ENCODE measurements around the gene MLN. TPM values are rescaled to one million over a fixed set of nuclear protein-coding genes. Genes with fewer than 3 reads are reported as not detected.
A peak's percentile ranks its signal among the peaks of the same experiment; 100 is the strongest.

The MLN gene, protein sequence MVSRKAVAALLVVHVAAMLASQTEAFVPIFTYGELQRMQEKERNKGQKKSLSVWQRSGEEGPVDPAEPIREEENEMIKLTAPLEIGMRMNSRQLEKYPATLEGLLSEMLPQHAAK
- total RNA-seq (not detected), polyA plus RNA-seq (ENCODE audit: insufficient read length in 6 of 6) (under 1 TPM in 1 of 6 donors, not detected in 5; 0.28 TPM)
- long read RNA-seq, donor 1 = 0 reads
- long read RNA-seq, donor 2 = 0 reads
- long read RNA-seq, donor 3 = 0 reads
- long read RNA-seq, donor 4 = 0 reads
- long read RNA-seq, donor 5 = 0 reads
- long read RNA-seq, donor 6 = 0 reads
- long read RNA-seq, donor 7 = 0 reads
- long read RNA-seq, donor 8 = 0 reads
- long read RNA-seq, donor 9, partial matches to known transcripts = 0 of 1 reads
- long read RNA-seq, donor 9, other reads (novel, unspliced or antisense) = 0 of 1 reads
- long read RNA-seq, donor 10 = 0 reads
- long read RNA-seq, donor 11 = 0 reads
- long read RNA-seq, donor 12 = 0 reads

DNA sequence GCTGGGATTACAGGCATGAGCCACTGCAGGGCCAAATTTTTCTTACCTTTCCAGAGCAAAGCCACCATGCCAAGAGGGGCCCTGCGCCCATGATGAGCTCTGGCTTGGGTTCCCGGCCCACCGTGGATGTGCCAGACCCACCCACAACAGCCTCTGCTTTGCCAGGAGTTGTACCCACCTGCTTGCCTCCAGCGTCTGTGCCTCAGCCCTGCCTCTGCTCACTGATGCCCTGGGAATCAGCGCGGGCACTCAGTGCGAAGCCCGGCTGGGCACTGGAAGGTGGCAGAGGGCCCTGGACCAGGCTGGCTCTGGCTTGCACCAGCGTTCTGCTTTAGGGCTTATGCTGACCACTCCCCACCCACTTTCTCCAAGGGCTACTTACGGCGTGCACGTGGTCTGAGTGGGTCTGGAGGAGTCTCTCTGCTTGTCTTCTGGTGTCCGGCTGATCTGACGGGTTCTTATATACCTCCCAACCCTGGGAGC is at the start of gene MLN:
Gene MLN (minus strand): TSS at position 433 of the 483 bp plus-strand sequence. CDS start 2,840 bp downstream, outside the sequence.
- ATAC-seq (no peak), DNase-seq (peak in 1 of 4 donors; percentile 62)
- Histone ChIP-seq H3K4me1 (peaks cover 0 to 3% of the 10 kb centered on the region in 2 donors), H3K9me3 (no peaks in the 10 kb centered on the region), H3K27ac (no peak within 1 kb of the TSS), H3K36me3 (no peaks in the 10 kb centered on the region), H3K4me3 (no peak within 1 kb of the TSS), H3K27me3 (peaks cover 0 to 75% of the 10 kb centered on the region in 2 donors)
- TF ChIP-seq, protein P1, sequence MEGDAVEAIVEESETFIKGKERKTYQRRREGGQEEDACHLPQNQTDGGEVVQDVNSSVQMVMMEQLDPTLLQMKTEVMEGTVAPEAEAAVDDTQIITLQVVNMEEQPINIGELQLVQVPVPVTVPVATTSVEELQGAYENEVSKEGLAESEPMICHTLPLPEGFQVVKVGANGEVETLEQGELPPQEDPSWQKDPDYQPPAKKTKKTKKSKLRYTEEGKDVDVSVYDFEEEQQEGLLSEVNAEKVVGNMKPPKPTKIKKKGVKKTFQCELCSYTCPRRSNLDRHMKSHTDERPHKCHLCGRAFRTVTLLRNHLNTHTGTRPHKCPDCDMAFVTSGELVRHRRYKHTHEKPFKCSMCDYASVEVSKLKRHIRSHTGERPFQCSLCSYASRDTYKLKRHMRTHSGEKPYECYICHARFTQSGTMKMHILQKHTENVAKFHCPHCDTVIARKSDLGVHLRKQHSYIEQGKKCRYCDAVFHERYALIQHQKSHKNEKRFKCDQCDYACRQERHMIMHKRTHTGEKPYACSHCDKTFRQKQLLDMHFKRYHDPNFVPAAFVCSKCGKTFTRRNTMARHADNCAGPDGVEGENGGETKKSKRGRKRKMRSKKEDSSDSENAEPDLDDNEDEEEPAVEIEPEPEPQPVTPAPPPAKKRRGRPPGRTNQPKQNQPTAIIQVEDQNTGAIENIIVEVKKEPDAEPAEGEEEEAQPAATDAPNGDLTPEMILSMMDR (IDR thresholded peaks at IDR 0.05) = no peak
- intact Hi-C loops (cut with DNase I) = no loop called here

DNA sequence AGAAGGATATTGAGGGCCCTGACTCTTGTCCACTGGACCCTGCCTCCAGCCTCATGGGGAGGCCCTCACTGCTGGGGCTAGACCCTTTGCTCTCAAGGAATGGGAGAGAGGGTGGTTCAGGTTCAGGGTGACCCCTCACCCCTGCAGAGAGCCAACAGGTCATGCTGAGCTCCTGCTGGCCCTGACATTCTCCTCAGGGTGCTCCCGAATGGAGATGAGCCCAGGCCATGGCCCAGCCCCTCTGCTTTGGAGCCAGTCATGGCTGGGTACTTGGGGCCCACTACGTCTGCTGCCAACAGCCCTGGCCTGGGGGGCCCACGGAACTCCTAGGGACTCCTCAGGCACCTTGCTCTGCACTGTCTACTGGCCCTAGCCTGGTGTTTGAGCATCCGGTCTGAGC is 49.2 kb upstream of the MLN start:
- DNase-seq (no peak), ATAC-seq (no peak)
- TF ChIP-seq, protein P1 (IDR thresholded peaks at IDR 0.05) = no peak
- peaks cover 0 to 80% of the 10 kb centered on the region in 2 donors for H3K27me3 ChIP-seq
- peaks cover 0 to 12% of the 10 kb centered on the region in 2 donors for H3K4me1 ChIP-seq
- H3K36me3 ChIP-seq = no peaks in the 10 kb centered on the region
- no peak overlapping the region for H3K4me3 ChIP-seq
- intact Hi-C loops (cut with DNase I) = no loop called here
- H3K9me3 ChIP-seq = no peaks in the 10 kb centered on the region
- no peak overlapping the region for H3K27ac ChIP-seq

DNA sequence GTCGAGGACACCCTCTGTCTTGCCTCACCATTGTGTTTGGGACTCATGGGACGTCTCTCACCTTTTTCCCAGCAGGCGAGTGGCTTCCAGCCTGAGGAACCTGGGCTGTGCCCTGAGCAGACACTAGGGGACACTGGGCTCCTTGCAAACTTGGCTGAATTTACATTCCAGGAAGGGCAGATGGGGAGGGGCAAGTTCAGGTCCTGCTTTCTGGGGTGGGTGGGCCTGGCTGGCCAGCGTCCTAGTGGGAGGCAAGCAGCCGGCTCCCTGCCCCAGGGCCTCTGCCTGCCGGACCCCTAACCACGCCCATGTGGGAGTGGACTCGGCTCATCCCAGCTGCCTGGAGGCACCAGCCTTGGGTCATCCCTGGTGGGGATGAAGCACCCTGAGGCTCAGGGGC is 48.2 kb upstream of the MLN start:
- intact Hi-C loops (cut with DNase I) = no loop called here
- DNase-seq (no peak), ATAC-seq (peak; percentile 42)

DNA sequence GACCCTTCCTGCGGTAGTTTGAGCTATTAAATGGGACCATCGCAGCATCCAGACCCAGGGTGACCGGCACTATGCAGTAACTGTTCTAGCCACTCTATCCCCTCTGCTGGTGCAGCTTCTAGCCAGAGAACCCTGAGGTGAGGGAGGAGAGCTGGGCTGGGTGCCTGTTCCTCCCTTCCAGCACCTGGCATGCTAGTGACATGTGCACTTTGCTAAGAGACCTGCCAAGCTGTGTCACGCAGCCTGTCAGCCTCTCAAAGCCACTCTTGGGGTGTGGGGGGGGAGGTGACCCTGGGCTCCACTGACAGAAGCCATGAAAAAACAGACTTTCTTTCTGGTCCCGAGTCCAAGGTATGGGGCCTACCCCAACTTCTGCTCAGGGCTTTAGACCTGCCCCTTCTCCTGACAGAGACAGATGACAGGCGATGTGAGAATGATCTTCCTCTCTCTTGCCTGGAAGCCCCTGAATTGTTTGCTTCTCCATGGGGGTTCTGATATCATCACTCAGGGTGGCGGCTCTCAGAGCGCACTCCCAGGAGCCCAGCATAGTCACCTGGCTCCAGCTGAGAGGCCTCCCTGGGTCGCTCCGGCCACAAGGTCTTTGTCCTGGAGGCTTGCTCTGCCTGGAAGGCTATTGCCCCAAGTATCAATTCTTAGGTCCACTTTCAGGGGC is 47.2 kb upstream of the MLN start:
- DNase-seq (no peak), ATAC-seq (no peak)
- Histone ChIP-seq H3K27me3 (peaks cover 0 to 60% of the 10 kb centered on the region in 2 donors), H3K4me3 (no peak overlapping the region), H3K4me1 (no peaks in the 10 kb centered on the region), H3K36me3 (no peaks in the 10 kb centered on the region), H3K9me3 (no peaks in the 10 kb centered on the region), H3K27ac (no peak overlapping the region)
- TF ChIP-seq, protein P1 (IDR thresholded peaks at IDR 0.05) = no peak
- intact Hi-C loops (cut with DNase I) = no loop called here

More for the DNA sequence above, 48.2 kb upstream of the MLN start:
- TF ChIP-seq, protein P1 (IDR thresholded peaks at IDR 0.05) = peak in 1 of 2 donors; percentile 16
- Histone ChIP-seq H3K9me3 (no peaks in the 10 kb centered on the region), H3K4me3 (no peak overlapping the region), H3K27me3 (peaks cover 0 to 70% of the 10 kb centered on the region in 2 donors), H3K27ac (no peak overlapping the region), H3K36me3 (no peaks in the 10 kb centered on the region), H3K4me1 (peaks cover 0 to 2% of the 10 kb centered on the region in 2 donors)

DNA sequence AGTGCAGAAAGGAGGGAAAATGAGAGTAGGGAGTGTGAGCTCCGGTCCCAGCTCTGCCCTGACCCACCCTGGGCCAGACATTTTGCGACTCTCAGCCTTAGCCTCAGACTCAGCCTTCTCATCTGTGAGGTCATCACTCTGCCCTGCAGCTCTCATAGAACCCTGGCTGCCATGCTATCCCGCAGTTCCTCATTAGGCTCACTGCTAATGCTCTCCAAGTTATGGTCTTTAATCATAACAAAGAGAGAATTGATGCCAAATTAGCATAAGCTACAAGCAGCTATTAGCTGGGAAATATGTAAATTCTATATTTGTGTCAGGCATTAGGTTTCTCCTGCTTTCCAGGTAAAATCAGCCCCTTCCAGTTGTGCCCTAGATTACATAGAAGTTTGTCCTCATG is 46.5 kb upstream of the MLN start:
- Histone ChIP-seq H3K27me3 (peaks cover 0 to 53% of the 10 kb centered on the region in 2 donors), H3K4me1 (no peaks in the 10 kb centered on the region), H3K4me3 (no peak overlapping the region), H3K9me3 (no peaks in the 10 kb centered on the region), H3K27ac (no peak overlapping the region), H3K36me3 (no peaks in the 10 kb centered on the region)
- no peak for ATAC-seq
- TF ChIP-seq, protein P1 (IDR thresholded peaks at IDR 0.05) = no peak
- intact Hi-C loops (cut with DNase I) = no loop called here
- no peak for DNase-seq

Measured in left lung (tissue), 14 donors.